ENCODE results near the gene COMT.

GRCh38 chr22:19903031-19903430 lies 38.5 kb upstream of the COMT start:
- TF ChIP-seq CTCF (IDR thresholded peaks at IDR 0.05) (no peak), POLR2A (IDR thresholded peaks at IDR 0.05) (no peak)
